ENCODE results near the gene JPT1.

DNA sequence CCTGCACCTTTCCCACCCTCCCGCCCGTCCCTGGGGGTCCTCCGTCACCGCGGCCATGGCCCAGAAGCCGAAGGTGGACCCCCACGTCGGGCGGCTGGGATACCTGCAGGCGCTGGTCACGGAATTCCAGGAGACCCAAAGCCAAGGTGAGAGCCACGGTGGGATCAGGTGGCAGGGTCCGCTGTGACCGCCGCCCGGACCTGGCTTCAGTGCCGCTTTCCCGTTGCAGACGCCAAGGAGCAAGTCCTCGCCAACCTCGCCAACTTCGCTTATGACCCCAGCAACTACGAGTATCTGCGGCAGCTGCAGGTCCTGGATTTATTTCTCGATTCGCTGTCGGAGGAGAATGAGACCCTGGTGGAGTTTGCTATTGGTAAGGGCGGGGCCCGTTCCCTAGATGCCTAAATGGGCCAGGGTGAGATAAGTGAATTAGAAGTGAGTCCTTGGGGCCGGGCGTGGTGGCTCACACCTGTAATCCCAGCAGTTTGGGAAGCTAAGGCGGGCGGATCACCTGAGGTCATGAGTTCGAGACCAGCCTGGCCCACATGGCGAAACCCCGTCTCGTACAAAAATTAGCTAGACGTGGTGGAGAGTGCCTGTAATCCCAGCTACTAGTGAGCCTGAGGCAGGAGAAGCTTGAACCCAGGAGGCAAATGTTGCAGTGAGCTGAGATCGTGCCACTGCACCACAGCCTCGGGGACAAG, 43.9 kb downstream of the JPT1 start:
- TF ChIP-seq EP300 (IDR thresholded peaks at IDR 0.05) (no peak), POLR2AphosphoS5 (IDR thresholded peaks at IDR 0.05) (no peak)
- TF ChIP-seq, protein P1, sequence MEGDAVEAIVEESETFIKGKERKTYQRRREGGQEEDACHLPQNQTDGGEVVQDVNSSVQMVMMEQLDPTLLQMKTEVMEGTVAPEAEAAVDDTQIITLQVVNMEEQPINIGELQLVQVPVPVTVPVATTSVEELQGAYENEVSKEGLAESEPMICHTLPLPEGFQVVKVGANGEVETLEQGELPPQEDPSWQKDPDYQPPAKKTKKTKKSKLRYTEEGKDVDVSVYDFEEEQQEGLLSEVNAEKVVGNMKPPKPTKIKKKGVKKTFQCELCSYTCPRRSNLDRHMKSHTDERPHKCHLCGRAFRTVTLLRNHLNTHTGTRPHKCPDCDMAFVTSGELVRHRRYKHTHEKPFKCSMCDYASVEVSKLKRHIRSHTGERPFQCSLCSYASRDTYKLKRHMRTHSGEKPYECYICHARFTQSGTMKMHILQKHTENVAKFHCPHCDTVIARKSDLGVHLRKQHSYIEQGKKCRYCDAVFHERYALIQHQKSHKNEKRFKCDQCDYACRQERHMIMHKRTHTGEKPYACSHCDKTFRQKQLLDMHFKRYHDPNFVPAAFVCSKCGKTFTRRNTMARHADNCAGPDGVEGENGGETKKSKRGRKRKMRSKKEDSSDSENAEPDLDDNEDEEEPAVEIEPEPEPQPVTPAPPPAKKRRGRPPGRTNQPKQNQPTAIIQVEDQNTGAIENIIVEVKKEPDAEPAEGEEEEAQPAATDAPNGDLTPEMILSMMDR (IDR thresholded peaks at IDR 0.05): no peak
